ENCODE results near the gene FRMD6. TPM values are rescaled to one million over a fixed set of nuclear protein-coding genes. Genes with fewer than 3 reads are reported as not detected.

Gene FRMD6
- 1 to 10 TPM; 3.4 to 5.9 TPM for total RNA-seq

GRCh38 chr14:51651388-51652167, at the start of gene FRMD6:
Gene FRMD6 (plus strand): TSS chr14:51651910. CDS start chr14:51689837, 37,927 bp downstream.
- ATAC-seq (replicated peaks), result peak; percentile 85
- Mint-ChIP-seq H3K4me1 (peaks cover 10% of the 10 kb centered on the region), H3K4me3 (peak within 1 kb of the TSS; percentile 83), H3K27ac (peak within 1 kb of the TSS; percentile 78), H3K27me3 (peaks cover 13% of the 10 kb centered on the region), H3K9me3 (no peaks in the 10 kb centered on the region), H3K36me3 (ENCODE audit: low read depth) (peaks cover 4% of the 10 kb centered on the region)

DNA sequence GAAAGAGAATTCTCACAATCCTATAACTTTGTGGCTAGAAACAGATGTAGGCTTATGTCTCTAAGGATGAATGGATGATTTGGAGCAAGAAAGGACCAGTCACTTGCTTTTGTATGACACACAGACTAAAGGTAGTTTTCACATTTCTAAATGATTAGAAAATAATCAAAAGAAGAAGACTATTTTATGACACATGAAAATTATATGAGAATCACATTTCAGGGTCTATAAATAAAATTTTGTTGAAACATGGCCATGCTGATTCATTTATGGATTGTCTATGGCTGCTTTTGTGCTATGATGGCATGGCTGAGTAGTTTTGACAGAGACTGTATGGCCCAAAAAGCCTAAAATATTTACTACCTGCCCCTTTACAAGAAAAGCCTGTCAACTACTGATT, 49.4 kb upstream of the FRMD6 start:
- ATAC-seq (replicated peaks), result no peak
- Mint-ChIP-seq H3K36me3 (ENCODE audit: low read depth) (no peaks in the 10 kb centered on the region), H3K4me3 (no peak overlapping the region), H3K27ac (no peak overlapping the region), H3K27me3 (peaks cover 18% of the 10 kb centered on the region), H3K9me3 (no peaks in the 10 kb centered on the region), H3K4me1 (no peaks in the 10 kb centered on the region)

- H3K4me1 Mint-ChIP-seq, result no peaks in the 10 kb centered on the region
- no peak for ATAC-seq (replicated peaks)
- peaks cover 18% of the 10 kb centered on the region for H3K27me3 Mint-ChIP-seq
- H3K9me3 Mint-ChIP-seq, result no peaks in the 10 kb centered on the region
- H3K27ac Mint-ChIP-seq, result no peak overlapping the region
- H3K36me3 Mint-ChIP-seq (ENCODE audit: low read depth), result no peaks in the 10 kb centered on the region
- no peak overlapping the region for H3K4me3 Mint-ChIP-seq
These were observed 48.2 kb upstream of the FRMD6 start for GRCh38 chr14:51603495-51603894.

GRCh38 chr14:51604073-51604472, 47.6 kb upstream of the FRMD6 start:
- no peaks in the 10 kb centered on the region for H3K9me3 Mint-ChIP-seq
- no peaks in the 10 kb centered on the region for H3K36me3 Mint-ChIP-seq (ENCODE audit: low read depth)
- no peak overlapping the region for H3K27ac Mint-ChIP-seq

DNA sequence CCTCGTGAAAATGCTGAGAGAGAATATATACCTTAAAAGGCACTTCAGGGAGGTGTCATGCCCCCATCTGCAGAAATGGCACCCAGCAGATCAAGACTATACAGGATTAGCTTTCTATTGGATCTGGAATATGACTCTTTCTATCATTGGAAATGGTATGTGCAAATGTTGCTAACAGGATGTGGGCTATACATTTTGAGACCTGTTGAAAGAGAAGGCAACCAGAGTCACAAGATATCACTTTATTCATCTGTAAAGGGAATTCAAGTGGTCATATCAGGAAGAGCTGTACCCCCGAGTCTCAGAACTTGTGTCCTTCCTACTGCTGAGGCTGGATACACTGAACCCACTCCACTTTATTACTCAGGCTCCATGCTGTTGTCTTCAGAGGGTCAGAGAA, 46.1 kb upstream of the FRMD6 start:
- Mint-ChIP-seq H3K9me3 (no peaks in the 10 kb centered on the region), H3K27me3 (peaks cover 22% of the 10 kb centered on the region), H3K4me3 (no peak overlapping the region), H3K36me3 (ENCODE audit: low read depth) (no peaks in the 10 kb centered on the region), H3K4me1 (no peaks in the 10 kb centered on the region), H3K27ac (no peak overlapping the region)
- ATAC-seq (replicated peaks), result no peak

More at GRCh38 chr14:51604073-51604472, 47.6 kb upstream of the FRMD6 start:
- no peak for ATAC-seq (replicated peaks)
- Mint-ChIP-seq H3K4me1 (no peaks in the 10 kb centered on the region), H3K27me3 (peaks cover 19% of the 10 kb centered on the region), H3K4me3 (no peak overlapping the region)

DNA sequence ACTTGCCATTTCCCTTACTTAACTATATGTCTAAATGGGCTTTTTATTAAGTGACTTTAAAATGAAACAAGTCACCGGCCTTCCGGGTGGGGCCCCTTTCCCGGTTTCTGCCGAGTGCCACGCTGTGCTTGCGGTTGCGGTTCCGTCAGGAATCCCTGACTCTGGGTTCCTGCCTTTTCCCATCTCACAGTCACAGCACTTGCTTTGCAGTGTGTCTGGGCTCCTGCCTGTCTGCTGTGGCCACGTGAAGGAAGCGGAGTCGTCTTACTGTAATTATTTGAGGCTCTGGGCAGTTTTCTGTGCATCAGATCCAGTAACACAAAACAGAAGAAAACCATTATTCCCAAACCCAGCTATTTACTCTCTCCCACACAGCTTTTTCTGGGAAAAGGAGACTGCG, 44.0 kb upstream of the FRMD6 start:
- H3K27ac Mint-ChIP-seq, result no peak overlapping the region
- ATAC-seq (replicated peaks), result no peak
- peaks cover 23% of the 10 kb centered on the region for H3K27me3 Mint-ChIP-seq
- no peak overlapping the region for H3K4me3 Mint-ChIP-seq
- no peaks in the 10 kb centered on the region for H3K36me3 Mint-ChIP-seq (ENCODE audit: low read depth)
- peaks cover 2% of the 10 kb centered on the region for H3K4me1 Mint-ChIP-seq
- no peaks in the 10 kb centered on the region for H3K9me3 Mint-ChIP-seq

DNA sequence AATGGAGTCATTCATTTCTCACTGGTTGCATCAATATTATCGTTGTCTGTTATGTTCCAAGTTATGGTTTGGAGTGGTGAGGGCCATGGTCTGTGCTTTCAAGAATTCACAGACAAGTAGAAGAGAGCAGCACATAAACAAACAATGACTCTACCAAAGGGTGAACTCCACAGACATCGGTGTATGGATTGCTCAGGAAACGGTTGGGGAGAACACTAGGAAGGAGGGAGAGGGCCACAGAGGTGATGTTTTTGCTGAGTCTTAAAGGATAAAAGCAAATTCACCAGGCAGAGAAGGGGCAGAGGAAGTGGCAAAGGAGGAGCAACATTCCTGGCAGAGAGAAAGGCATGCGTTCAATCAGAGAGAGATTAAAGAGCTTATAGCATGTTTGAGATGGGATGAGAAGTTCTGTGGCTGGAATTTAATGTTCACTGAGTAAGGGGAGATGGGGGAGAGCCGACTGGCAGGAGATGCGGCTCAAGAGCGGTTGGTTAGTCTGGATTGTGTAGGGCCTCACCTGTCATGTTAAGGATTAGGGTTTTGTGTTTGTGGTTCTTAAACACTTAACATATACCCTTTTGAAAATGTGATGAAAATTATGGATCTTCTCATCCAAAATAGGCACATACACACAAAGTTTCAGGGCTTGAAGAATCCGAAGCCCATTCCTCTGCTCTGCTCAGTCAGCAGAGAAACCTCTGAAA, 42.3 kb upstream of the FRMD6 start:
- H3K36me3 Mint-ChIP-seq (ENCODE audit: low read depth), result no peaks in the 10 kb centered on the region
- H3K9me3 Mint-ChIP-seq, result no peaks in the 10 kb centered on the region
- H3K4me1 Mint-ChIP-seq, result peaks cover 3% of the 10 kb centered on the region
- H3K27me3 Mint-ChIP-seq, result peaks cover 19% of the 10 kb centered on the region
- ATAC-seq (replicated peaks), result no peak
- H3K27ac Mint-ChIP-seq, result no peak overlapping the region
- H3K4me3 Mint-ChIP-seq, result no peak overlapping the region

GRCh38 chr14:51609955-51610283, 41.8 kb upstream of the FRMD6 start:
- Mint-ChIP-seq H3K36me3 (ENCODE audit: low read depth) (no peaks in the 10 kb centered on the region), H3K9me3 (no peaks in the 10 kb centered on the region), H3K27ac (no peak overlapping the region), H3K4me3 (no peak overlapping the region), H3K4me1 (peaks cover 3% of the 10 kb centered on the region), H3K27me3 (peaks cover 14% of the 10 kb centered on the region)
- ATAC-seq (replicated peaks), result no peak

GRCh38 chr14:51610771-51611170, 40.9 kb upstream of the FRMD6 start:
- Mint-ChIP-seq H3K27ac (no peak overlapping the region), H3K4me1 (peaks cover 3% of the 10 kb centered on the region), H3K36me3 (ENCODE audit: low read depth) (no peaks in the 10 kb centered on the region), H3K4me3 (no peak overlapping the region), H3K9me3 (no peaks in the 10 kb centered on the region), H3K27me3 (peaks cover 14% of the 10 kb centered on the region)
- no peak for ATAC-seq (replicated peaks)

DNA sequence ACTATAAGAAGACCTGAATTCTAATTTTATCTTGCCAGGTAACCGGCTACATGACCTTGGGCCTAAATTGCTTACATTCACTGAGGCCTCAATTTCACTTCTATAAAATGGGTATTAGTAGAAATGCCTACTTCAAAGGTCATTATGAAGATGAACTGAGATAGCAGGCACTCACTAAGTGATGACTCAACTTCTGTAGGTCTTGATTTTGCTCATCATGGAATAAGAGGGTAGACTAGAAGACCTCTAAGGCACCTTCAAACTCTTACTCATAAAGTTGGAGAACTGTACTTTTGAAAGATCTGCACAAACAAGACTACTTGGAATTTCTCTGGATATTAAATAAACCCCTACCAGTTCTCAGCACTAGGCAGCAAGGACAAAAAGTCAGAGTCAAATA, 39.3 kb upstream of the FRMD6 start:
- ATAC-seq (replicated peaks), result peak; percentile 81
- no peaks in the 10 kb centered on the region for H3K9me3 Mint-ChIP-seq
- peaks cover 3% of the 10 kb centered on the region for H3K4me1 Mint-ChIP-seq
- no peak overlapping the region for H3K27ac Mint-ChIP-seq
- H3K36me3 Mint-ChIP-seq (ENCODE audit: low read depth), result no peaks in the 10 kb centered on the region
- H3K27me3 Mint-ChIP-seq, result peaks cover 22% of the 10 kb centered on the region
- H3K4me3 Mint-ChIP-seq, result no peak overlapping the region

GRCh38 chr14:51613416-51613815, 38.3 kb upstream of the FRMD6 start:
- H3K4me3 Mint-ChIP-seq, result no peak overlapping the region
- no peak for ATAC-seq (replicated peaks)
- no peaks in the 10 kb centered on the region for H3K36me3 Mint-ChIP-seq (ENCODE audit: low read depth)
- H3K27ac Mint-ChIP-seq, result no peak overlapping the region
- H3K27me3 Mint-ChIP-seq, result peaks cover 25% of the 10 kb centered on the region
- H3K9me3 Mint-ChIP-seq, result no peaks in the 10 kb centered on the region
- peaks cover 3% of the 10 kb centered on the region for H3K4me1 Mint-ChIP-seq

- Mint-ChIP-seq H3K4me1 (peaks cover 3% of the 10 kb centered on the region), H3K27ac (no peak overlapping the region), H3K27me3 (peaks cover 18% of the 10 kb centered on the region), H3K9me3 (no peaks in the 10 kb centered on the region), H3K4me3 (no peak overlapping the region), H3K36me3 (ENCODE audit: low read depth) (no peaks in the 10 kb centered on the region)
- peak; percentile 84 for ATAC-seq (replicated peaks)
These were observed 37.0 kb upstream of the FRMD6 start for GRCh38 chr14:51614707-51615106.

DNA sequence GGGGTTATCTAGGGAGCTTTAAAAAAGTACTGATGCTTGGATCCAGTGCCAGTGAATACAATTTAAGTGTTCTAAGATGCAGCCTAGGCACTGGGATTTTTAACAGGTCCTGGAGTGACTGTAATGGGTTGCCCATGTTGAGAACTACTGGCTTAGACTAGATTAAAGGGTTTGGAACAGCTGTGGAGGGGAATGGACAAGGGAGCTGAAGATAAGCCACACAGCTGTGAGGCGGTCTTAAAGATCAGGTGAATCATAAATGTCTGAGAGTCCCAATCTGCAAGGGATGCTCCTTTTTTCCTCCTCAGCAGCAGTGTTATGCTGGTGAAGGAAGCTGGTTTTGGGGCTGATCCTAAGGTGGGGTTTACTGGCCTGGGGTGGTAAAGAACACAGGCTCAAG, 35.5 kb upstream of the FRMD6 start:
- ATAC-seq (replicated peaks), result no peak
- peaks cover 3% of the 10 kb centered on the region for H3K4me1 Mint-ChIP-seq
- no peaks in the 10 kb centered on the region for H3K36me3 Mint-ChIP-seq (ENCODE audit: low read depth)
- no peaks in the 10 kb centered on the region for H3K9me3 Mint-ChIP-seq
- H3K27ac Mint-ChIP-seq, result no peak overlapping the region
- H3K4me3 Mint-ChIP-seq, result no peak overlapping the region
- H3K27me3 Mint-ChIP-seq, result peaks cover 18% of the 10 kb centered on the region

DNA sequence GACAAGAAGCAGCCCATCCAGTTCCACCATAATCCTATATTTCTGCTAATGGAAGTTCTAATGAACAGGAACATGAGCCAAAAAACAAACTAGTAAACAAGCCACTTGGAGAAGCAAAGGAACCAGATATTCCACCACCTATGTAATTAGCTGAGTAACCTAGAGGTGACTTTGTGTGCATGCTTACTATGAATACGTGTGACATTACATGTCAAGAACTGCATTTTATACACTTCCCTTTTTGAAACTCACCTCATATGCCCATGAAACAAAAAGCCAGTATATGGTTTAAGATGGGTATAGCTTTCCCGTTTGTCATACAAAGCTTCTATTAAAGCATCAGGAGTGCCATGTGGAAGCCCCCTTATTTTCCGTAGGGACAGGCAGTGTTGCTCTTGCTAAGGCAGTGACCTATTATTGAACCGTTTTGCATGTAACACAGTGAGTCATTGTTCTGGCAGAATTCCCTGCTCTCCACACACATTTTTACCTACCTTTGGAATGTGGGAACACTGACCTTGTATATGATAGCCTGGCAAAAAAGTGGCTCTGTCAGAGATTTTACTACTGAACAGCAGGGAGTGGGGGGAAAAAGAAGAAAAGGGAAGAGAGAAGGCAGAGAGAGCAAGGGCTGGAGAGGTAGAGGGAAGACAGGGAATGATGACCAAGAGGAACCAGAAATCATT, 34.8 kb upstream of the FRMD6 start:
- no peak for ATAC-seq (replicated peaks)
- Mint-ChIP-seq H3K4me3 (no peak overlapping the region), H3K27ac (no peak overlapping the region), H3K27me3 (peaks cover 18% of the 10 kb centered on the region), H3K36me3 (ENCODE audit: low read depth) (no peaks in the 10 kb centered on the region), H3K9me3 (no peaks in the 10 kb centered on the region), H3K4me1 (peaks cover 3% of the 10 kb centered on the region)

DNA sequence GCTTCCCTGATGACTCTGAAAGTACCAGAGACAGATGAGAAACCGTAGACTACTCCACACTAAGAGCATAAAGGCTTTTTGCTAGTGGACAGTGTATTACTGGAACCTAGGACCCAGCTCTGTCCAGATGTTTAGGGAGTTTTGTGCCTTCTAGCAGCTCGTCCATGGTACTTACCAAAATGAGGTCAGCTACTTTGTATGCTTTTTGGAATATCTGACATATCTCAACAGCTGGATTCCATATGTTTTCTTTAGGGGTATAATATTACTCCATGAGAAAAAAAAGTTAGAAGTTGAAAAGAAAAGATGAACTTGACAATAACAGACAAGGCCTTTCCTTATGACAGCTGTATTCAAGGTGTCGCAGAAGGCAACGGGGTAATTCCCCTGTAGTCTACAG, 32.1 kb upstream of the FRMD6 start:
- no peak overlapping the region for H3K27ac Mint-ChIP-seq
- H3K4me3 Mint-ChIP-seq, result no peak overlapping the region
- no peak for ATAC-seq (replicated peaks)
- no peaks in the 10 kb centered on the region for H3K36me3 Mint-ChIP-seq (ENCODE audit: low read depth)
- H3K27me3 Mint-ChIP-seq, result peaks cover 16% of the 10 kb centered on the region
- H3K4me1 Mint-ChIP-seq, result no peaks in the 10 kb centered on the region
- H3K9me3 Mint-ChIP-seq, result no peaks in the 10 kb centered on the region
